ENCODE results near the gene HTR3E. TPM values are rescaled to one million over a fixed set of nuclear protein-coding genes. Genes with fewer than 3 reads are reported as not detected.

Gene HTR3E
- total RNA-seq, 3 donors from 2014 or later (not counting 1 experiment from before 2014, with no cell fraction given), result not detected

DNA sequence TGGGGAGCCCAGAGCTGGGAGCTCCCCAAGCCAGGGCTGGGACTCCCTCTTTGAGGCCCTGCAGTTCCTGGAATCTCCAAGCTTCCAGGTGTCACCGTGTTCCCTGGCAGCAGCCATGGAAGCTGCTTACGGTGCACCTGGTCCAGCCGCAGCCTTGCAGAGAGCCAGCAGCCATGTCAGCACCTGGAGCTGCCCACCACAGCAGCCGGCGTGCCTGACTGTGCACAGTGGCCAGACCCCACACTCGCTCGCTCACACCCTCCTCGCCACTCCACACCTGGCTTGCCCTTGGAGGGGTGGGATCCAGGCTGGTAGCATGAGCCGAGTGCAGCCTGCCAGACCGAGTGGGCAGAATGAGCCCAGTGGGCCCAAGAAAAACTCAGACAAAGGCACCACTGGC lies 14.8 kb upstream of the HTR3E start:
- Histone ChIP-seq H3K36me3 (ENCODE audit: control insufficient read depth, insufficient read depth, low read length) (no peaks in the 10 kb centered on the region), H3K9me3 (ENCODE audit: control insufficient read depth, insufficient read depth, low read length) (peaks cover 3% of the 10 kb centered on the region), H3K4me3 (ENCODE audit: low read length) (no peak overlapping the region), H3K27me3 (ENCODE audit: control insufficient read depth, insufficient read depth, low read length) (no peaks in the 10 kb centered on the region), H3K27ac (ENCODE audit: low read length) (no peak overlapping the region), H3K4me1 (ENCODE audit: control insufficient read depth, insufficient read depth, low read length) (no peaks in the 10 kb centered on the region)
- WGBS (ENCODE audit: insufficient coverage), result 93% methylated on average over 10 of the region's 10 CpGs
- TF ChIP-seq CTCF (IDR thresholded peaks at IDR 0.05), result no peak
- Mint-ChIP-seq H3K9me3 (peaks cover 6 to 7% of the 10 kb centered on the region in 2 donors), H3K27me3 (ENCODE audit: low read depth in 2 of 2) (no peaks in the 10 kb centered on the region), H3K4me3 (no peak overlapping the region), H3K4me1 (peaks cover 6 to 7% of the 10 kb centered on the region in 2 donors), H3K36me3 (no peaks in the 10 kb centered on the region), H3K27ac (no peak overlapping the region)
- intact Hi-C loops (cut with micrococcal nuclease), result no loop called here
- ATAC-seq (no peak), DNase-seq (no peak)

- Mint-ChIP-seq H3K36me3 (no peaks in the 10 kb centered on the region), H3K4me1 (peaks cover 6 to 7% of the 10 kb centered on the region in 2 donors), H3K27me3 (ENCODE audit: low read depth in 2 of 2) (no peaks in the 10 kb centered on the region), H3K9me3 (peaks cover 6 to 7% of the 10 kb centered on the region in 2 donors), H3K4me3 (no peak overlapping the region), H3K27ac (no peak overlapping the region)
- intact Hi-C loops (cut with micrococcal nuclease), result no loop called here
- Histone ChIP-seq H3K4me1 (ENCODE audit: control insufficient read depth, insufficient read depth, low read length) (no peaks in the 10 kb centered on the region), H3K9me3 (ENCODE audit: control insufficient read depth, insufficient read depth, low read length) (peaks cover 3% of the 10 kb centered on the region), H3K4me3 (ENCODE audit: low read length) (no peak overlapping the region), H3K27me3 (ENCODE audit: control insufficient read depth, insufficient read depth, low read length) (no peaks in the 10 kb centered on the region), H3K27ac (ENCODE audit: low read length) (no peak overlapping the region), H3K36me3 (ENCODE audit: control insufficient read depth, insufficient read depth, low read length) (no peaks in the 10 kb centered on the region)
- WGBS (ENCODE audit: insufficient coverage), result 75% methylated on average over 2 of the region's 2 CpGs
- ATAC-seq, result no peak
- TF ChIP-seq CTCF (IDR thresholded peaks at IDR 0.05), result no peak
- no peak for DNase-seq
Measured at GRCh38 chr3:184082465-184082864, 14.4 kb upstream of the HTR3E start.

- H3K4me3 Mint-ChIP-seq, result no peak overlapping the region
- H3K9me3 ChIP-seq (ENCODE audit: control insufficient read depth, insufficient read depth, low read length), result peaks cover 3% of the 10 kb centered on the region
- H3K27ac Mint-ChIP-seq, result no peak overlapping the region
- H3K27me3 Mint-ChIP-seq (ENCODE audit: low read depth in 2 of 2), result no peaks in the 10 kb centered on the region
- no peak overlapping the region for H3K27ac ChIP-seq (ENCODE audit: low read length)
- H3K4me1 Mint-ChIP-seq, result peaks cover 6 to 7% of the 10 kb centered on the region in 2 donors
- H3K4me1 ChIP-seq (ENCODE audit: control insufficient read depth, insufficient read depth, low read length), result no peaks in the 10 kb centered on the region
- H3K4me3 ChIP-seq (ENCODE audit: low read length), result no peak overlapping the region
- H3K9me3 Mint-ChIP-seq, result peaks cover 6 to 7% of the 10 kb centered on the region in 2 donors
- 50% methylated on average over 3 of the region's 3 CpGs for WGBS (ENCODE audit: insufficient coverage)
- no peaks in the 10 kb centered on the region for H3K36me3 ChIP-seq (ENCODE audit: control insufficient read depth, insufficient read depth, low read length)
- no peaks in the 10 kb centered on the region for H3K27me3 ChIP-seq (ENCODE audit: control insufficient read depth, insufficient read depth, low read length)
- no peaks in the 10 kb centered on the region for H3K36me3 Mint-ChIP-seq
- ATAC-seq, result peak in 2 of 3 donors; percentile 12 to 35
- intact Hi-C loops (cut with micrococcal nuclease), result no loop called here
- no peak for DNase-seq
- TF ChIP-seq CTCF (IDR thresholded peaks at IDR 0.05), result no peak
Measured at GRCh38 chr3:184085389-184085852, 11.4 kb upstream of the HTR3E start.

DNA sequence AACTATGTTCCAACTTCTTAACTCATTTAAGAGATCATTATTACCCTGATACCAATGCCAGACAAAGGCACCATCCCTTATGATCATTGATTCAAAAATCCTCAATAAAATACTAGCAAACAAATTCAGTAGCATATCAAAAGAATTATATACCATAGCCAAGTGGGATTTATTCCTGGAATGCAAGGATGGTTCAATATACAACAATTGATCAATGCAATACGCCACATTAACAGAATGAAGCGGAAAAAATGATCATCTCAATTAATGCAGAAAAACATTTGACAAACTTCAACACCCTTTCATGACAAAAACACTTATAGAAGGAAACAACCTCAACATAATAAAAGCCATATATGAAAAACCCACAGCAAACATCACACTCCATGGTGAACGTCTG lies 4.7 kb upstream of the HTR3E start:
- no peak overlapping the region for H3K4me3 ChIP-seq (ENCODE audit: low read length)
- TF ChIP-seq CTCF (IDR thresholded peaks at IDR 0.05), result no peak
- DNase-seq (no peak), ATAC-seq (no peak)
- H3K27ac Mint-ChIP-seq, result no peak overlapping the region
- H3K4me1 ChIP-seq (ENCODE audit: control insufficient read depth, insufficient read depth, low read length), result no peaks in the 10 kb centered on the region
- no peak overlapping the region for H3K27ac ChIP-seq (ENCODE audit: low read length)
- WGBS (ENCODE audit: insufficient coverage), result 91% methylated on average over 3 of the region's 3 CpGs
- peaks cover 4% of the 10 kb centered on the region for H3K27me3 ChIP-seq (ENCODE audit: control insufficient read depth, insufficient read depth, low read length)
- H3K9me3 ChIP-seq (ENCODE audit: control insufficient read depth, insufficient read depth, low read length), result peaks cover 6% of the 10 kb centered on the region
- no peaks in the 10 kb centered on the region for H3K4me1 Mint-ChIP-seq
- intact Hi-C loops (cut with micrococcal nuclease), result no loop called here
- H3K4me3 Mint-ChIP-seq, result no peak overlapping the region
- H3K9me3 Mint-ChIP-seq, result peaks cover 8 to 9% of the 10 kb centered on the region in 2 donors
- peaks cover 0 to 4% of the 10 kb centered on the region in 2 donors for H3K27me3 Mint-ChIP-seq (ENCODE audit: low read depth in 2 of 2)
- H3K36me3 ChIP-seq (ENCODE audit: control insufficient read depth, insufficient read depth, low read length), result no peaks in the 10 kb centered on the region
- H3K36me3 Mint-ChIP-seq, result peaks cover 7% of the 10 kb centered on the region
